ENCODE results near the gene SMYD4. TPM values are rescaled to one million over a fixed set of nuclear protein-coding genes. Genes with fewer than 3 reads are reported as not detected.

SMYD4 gene
- total and polyA plus RNA-seq, 2 experiments from 2014 or later = 17.0 to 21.9 TPM

DNA sequence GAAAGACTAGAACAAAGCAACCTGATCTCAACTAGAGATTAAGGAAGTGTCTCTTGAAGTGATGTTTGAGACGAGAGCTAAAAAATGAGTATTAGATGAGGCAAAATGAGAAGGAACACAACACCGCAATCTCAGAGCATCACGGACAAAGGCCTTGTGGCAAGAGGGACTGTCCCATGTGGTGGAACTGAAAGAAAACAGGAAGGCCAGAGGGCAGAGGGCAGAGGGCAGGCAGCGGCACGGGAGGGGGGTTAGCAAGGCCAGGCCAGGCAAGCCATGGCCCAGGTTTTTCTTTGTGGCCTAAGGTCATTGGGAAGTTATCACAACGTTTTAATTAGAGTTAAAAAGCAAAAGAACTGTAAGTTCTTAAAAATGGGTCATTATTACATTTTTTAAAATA, 22.6 kb upstream of the SMYD4 start:
- no peaks in the 10 kb centered on the region for H3K9me2 ChIP-seq (ENCODE audit: insufficient read depth)
- H3K4me1 ChIP-seq (ENCODE audit: insufficient read depth) = no peaks in the 10 kb centered on the region
- H3K36me3 Mint-ChIP-seq (ENCODE audit: low read depth) = peaks cover 45% of the 10 kb centered on the region
- H3K79me2 ChIP-seq (replicated peaks; ENCODE audit: insufficient read depth) = no peaks in the 10 kb centered on the region
- no peak for TF ChIP-seq STAT1 (IDR thresholded peaks at IDR 0.05; ENCODE audit: unreplicated experiment)
- TF ChIP-seq JUNB (IDR thresholded peaks at IDR 0.05; ENCODE audit: unreplicated experiment) = no peak
- TF ChIP-seq, protein P1, sequence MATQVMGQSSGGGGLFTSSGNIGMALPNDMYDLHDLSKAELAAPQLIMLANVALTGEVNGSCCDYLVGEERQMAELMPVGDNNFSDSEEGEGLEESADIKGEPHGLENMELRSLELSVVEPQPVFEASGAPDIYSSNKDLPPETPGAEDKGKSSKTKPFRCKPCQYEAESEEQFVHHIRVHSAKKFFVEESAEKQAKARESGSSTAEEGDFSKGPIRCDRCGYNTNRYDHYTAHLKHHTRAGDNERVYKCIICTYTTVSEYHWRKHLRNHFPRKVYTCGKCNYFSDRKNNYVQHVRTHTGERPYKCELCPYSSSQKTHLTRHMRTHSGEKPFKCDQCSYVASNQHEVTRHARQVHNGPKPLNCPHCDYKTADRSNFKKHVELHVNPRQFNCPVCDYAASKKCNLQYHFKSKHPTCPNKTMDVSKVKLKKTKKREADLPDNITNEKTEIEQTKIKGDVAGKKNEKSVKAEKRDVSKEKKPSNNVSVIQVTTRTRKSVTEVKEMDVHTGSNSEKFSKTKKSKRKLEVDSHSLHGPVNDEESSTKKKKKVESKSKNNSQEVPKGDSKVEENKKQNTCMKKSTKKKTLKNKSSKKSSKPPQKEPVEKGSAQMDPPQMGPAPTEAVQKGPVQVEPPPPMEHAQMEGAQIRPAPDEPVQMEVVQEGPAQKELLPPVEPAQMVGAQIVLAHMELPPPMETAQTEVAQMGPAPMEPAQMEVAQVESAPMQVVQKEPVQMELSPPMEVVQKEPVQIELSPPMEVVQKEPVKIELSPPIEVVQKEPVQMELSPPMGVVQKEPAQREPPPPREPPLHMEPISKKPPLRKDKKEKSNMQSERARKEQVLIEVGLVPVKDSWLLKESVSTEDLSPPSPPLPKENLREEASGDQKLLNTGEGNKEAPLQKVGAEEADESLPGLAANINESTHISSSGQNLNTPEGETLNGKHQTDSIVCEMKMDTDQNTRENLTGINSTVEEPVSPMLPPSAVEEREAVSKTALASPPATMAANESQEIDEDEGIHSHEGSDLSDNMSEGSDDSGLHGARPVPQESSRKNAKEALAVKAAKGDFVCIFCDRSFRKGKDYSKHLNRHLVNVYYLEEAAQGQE (IDR thresholded peaks at IDR 0.05; ENCODE audit: unreplicated experiment) = no peak
- TF ChIP-seq EZH2 (IDR thresholded peaks at IDR 0.05; ENCODE audit: low read depth, unreplicated experiment) = no peak
- no peak for TF ChIP-seq EZH2phosphoT487 (IDR thresholded peaks at IDR 0.05; ENCODE audit: unreplicated experiment)
- no peak for TF ChIP-seq ZNF462 (CRISPR knock-in tag; IDR thresholded peaks at IDR 0.05)
- TF ChIP-seq NANOG (IDR thresholded peaks at IDR 0.05; ENCODE audit: borderline replicate concordance) = no peak
- TF ChIP-seq CTCF (conservative IDR thresholded peaks at IDR 0.05; ENCODE audit: low read depth in 2 of 2) = no peak
- no peak for TF ChIP-seq ZNF114 (CRISPR knock-in tag; IDR thresholded peaks at IDR 0.05)
- no peak for TF ChIP-seq POLR2AphosphoS5 (IDR thresholded peaks at IDR 0.05; ENCODE audit: low read depth)
- TF ChIP-seq, protein P2, sequence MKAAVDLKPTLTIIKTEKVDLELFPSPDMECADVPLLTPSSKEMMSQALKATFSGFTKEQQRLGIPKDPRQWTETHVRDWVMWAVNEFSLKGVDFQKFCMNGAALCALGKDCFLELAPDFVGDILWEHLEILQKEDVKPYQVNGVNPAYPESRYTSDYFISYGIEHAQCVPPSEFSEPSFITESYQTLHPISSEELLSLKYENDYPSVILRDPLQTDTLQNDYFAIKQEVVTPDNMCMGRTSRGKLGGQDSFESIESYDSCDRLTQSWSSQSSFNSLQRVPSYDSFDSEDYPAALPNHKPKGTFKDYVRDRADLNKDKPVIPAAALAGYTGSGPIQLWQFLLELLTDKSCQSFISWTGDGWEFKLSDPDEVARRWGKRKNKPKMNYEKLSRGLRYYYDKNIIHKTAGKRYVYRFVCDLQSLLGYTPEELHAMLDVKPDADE (IDR thresholded peaks at IDR 0.05) = no peak
- no peak for TF ChIP-seq ZNF331 (CRISPR knock-in tag; IDR thresholded peaks at IDR 0.05; ENCODE audit: low read depth)
- no peak for TF ChIP-seq CREB1 (CRISPR knock-in tag; IDR thresholded peaks at IDR 0.05; ENCODE audit: low read depth)
- no peak overlapping the region for H3K4me2 ChIP-seq
- DNase-seq (ENCODE audit: low spot score) (no peak), ATAC-seq (no peak)
- H3K27me3 ChIP-seq (ENCODE audit: insufficient read depth) = no peaks in the 10 kb centered on the region
- H3K27me3 Mint-ChIP-seq (ENCODE audit: insufficient read depth, low read depth, poor library complexity) = no peaks in the 10 kb centered on the region
- H3K36me3 ChIP-seq (ENCODE audit: insufficient read depth) = peaks cover 19% of the 10 kb centered on the region; the same call in 1 of the 2 replicates
- no peak overlapping the region for H3K27ac Mint-ChIP-seq
- no peaks in the 10 kb centered on the region; the same call in 1 of the 2 replicates for H3F3A ChIP-seq (replicated peaks; ENCODE audit: low read depth)
- H3K4me3 Mint-ChIP-seq = no peak overlapping the region
- peaks cover 19% of the 10 kb centered on the region for H4K20me1 ChIP-seq (replicated peaks; ENCODE audit: insufficient read depth)
- H3K4me1 Mint-ChIP-seq = no peaks in the 10 kb centered on the region
- H3K4me3 ChIP-seq = no peak overlapping the region
- H3K27ac ChIP-seq (ENCODE audit: low read depth) = no peak overlapping the region
- H2AFZ ChIP-seq = no peak overlapping the region
- no peaks in the 10 kb centered on the region for H3K9me3 Mint-ChIP-seq
